ENCODE data around the gene TMEM200B. TPM values are rescaled to one million over a fixed set of nuclear protein-coding genes. Genes with fewer than 3 reads are reported as not detected.

TMEM200B gene
- total and polyA plus RNA-seq, 2 experiments from 2014 or later, result 4.9 to 8.7 TPM

- Mint-ChIP-seq H3K9me3 (no peaks in the 10 kb centered on the region), H3K4me3 (peak overlapping the region; percentile 33; the same call in 1 of the 3 replicates), H3K27me3 (ENCODE audit: insufficient read depth, low read depth, poor library complexity) (peaks cover 37% of the 10 kb centered on the region), H3K36me3 (ENCODE audit: low read depth) (peaks cover 17% of the 10 kb centered on the region), H3K4me1 (peaks cover 8% of the 10 kb centered on the region), H3K27ac (no peak overlapping the region)
- no peaks in the 10 kb centered on the region for H3K79me2 ChIP-seq (replicated peaks; ENCODE audit: insufficient read depth)
- no peaks in the 10 kb centered on the region for H3K9me2 ChIP-seq (ENCODE audit: insufficient read depth)
- no peak overlapping the region for H2AFZ ChIP-seq
- ATAC-seq (peak; percentile 43), DNase-seq (ENCODE audit: low spot score) (peak; percentile 92)
- H3K27me3 ChIP-seq (ENCODE audit: insufficient read depth), result peaks cover 40% of the 10 kb centered on the region
- H3K36me3 ChIP-seq (ENCODE audit: insufficient read depth), result no peaks in the 10 kb centered on the region
- H4K20me1 ChIP-seq (replicated peaks; ENCODE audit: insufficient read depth), result no peaks in the 10 kb centered on the region; the same call in 1 of the 2 replicates
- H3K4me3 ChIP-seq, result peak overlapping the region; percentile 81
- peaks cover 20% of the 10 kb centered on the region; the same call in 1 of the 2 replicates for H3F3A ChIP-seq (replicated peaks; ENCODE audit: low read depth)
- H3K4me1 ChIP-seq (ENCODE audit: insufficient read depth), result peaks cover 8% of the 10 kb centered on the region; the same call in 1 of the 2 replicates
- H3K27ac ChIP-seq (ENCODE audit: low read depth), result no peak overlapping the region
- peak overlapping the region; percentile 99 for H3K4me2 ChIP-seq
- TF ChIP-seq EZH2 (IDR thresholded peaks at IDR 0.05; ENCODE audit: low read depth, unreplicated experiment) (no peak), NANOG (IDR thresholded peaks at IDR 0.05; ENCODE audit: borderline replicate concordance) (no peak), EZH2phosphoT487 (IDR thresholded peaks at IDR 0.05; ENCODE audit: unreplicated experiment) (no peak), POLR2AphosphoS5 (IDR thresholded peaks at IDR 0.05; ENCODE audit: low read depth) (no peak), ZNF114 (CRISPR knock-in tag; IDR thresholded peaks at IDR 0.05) (no peak), ZNF462 (CRISPR knock-in tag; IDR thresholded peaks at IDR 0.05) (no peak), CTCF (conservative IDR thresholded peaks at IDR 0.05; ENCODE audit: low read depth in 2 of 2) (peak; percentile 74 to 78), ETS1 (IDR thresholded peaks at IDR 0.05) (no peak), STAT1 (IDR thresholded peaks at IDR 0.05; ENCODE audit: unreplicated experiment) (no peak), JUNB (IDR thresholded peaks at IDR 0.05; ENCODE audit: unreplicated experiment) (no peak), REST (IDR thresholded peaks at IDR 0.05; ENCODE audit: unreplicated experiment) (no peak), CREB1 (CRISPR knock-in tag; IDR thresholded peaks at IDR 0.05; ENCODE audit: low read depth) (peak; percentile 51; the same call in 1 of the 2 replicates), ZNF331 (CRISPR knock-in tag; IDR thresholded peaks at IDR 0.05; ENCODE audit: low read depth) (no peak)
Measured at GRCh38 chr1:29120947-29121485, 2.7 kb downstream of the TMEM200B start.

Data from GM23338 (cell line).